Mesodermal cell (in vitro differentiated cells): ENCODE results near the gene ST7L.
A peak's percentile ranks its signal among the peaks of the same experiment; 100 is the strongest.
"Not testable (repeated sequence)": the region's sequence is repeated elsewhere in the genome, so short reads cannot be mapped to it uniquely, and the experiment has no call there.

Source experiments
- H3K27ac ChIP-seq: 2 replicates; pipeline ENCODE4 v1.7.0; 2013; ENCODE audit warnings: mild to moderate bottlenecking, low read depth, low read length, moderate library complexity; ENCODE audit not compliant: severe bottlenecking
- H3K36me3 ChIP-seq: 2 replicates; pipeline ENCODE4 v1.7.1; 2013; ENCODE audit warnings: mild to moderate bottlenecking, low read length, moderate library complexity; ENCODE audit not compliant: control insufficient read depth, insufficient read depth
- H3K4me1 ChIP-seq: one replicate; pipeline ENCODE4 v1.7.1; 2013; ENCODE audit warnings: mild to moderate bottlenecking, low read length; ENCODE audit not compliant: insufficient read depth, control insufficient read depth, poor library complexity, severe bottlenecking
- H3K4me3 ChIP-seq: 2 replicates; pipeline ENCODE4 v1.7.0; 2013; ENCODE audit warnings: low read length, control low read depth, mild to moderate bottlenecking; ENCODE audit not compliant: insufficient read depth, poor library complexity, severe bottlenecking; ENCODE audit errors: extremely low read depth
- H3K9me3 ChIP-seq: 2 replicates; pipeline ENCODE4 v1.7.1; 2013; ENCODE audit warnings: mild to moderate bottlenecking, low read length, moderate library complexity; ENCODE audit not compliant: control insufficient read depth
- WGBS, 2 experiments: methylation state at CpG; one replicate each; pipeline ENCODE4 v1.1.5; 2013; ENCODE audit warnings: missing lambda C conversion rate in 2 of 2; ENCODE audit not compliant: insufficient coverage in 2 of 2; 5-methylcytosine and 5-hydroxymethylcytosine counted together

The ST7L gene

GRCh38 chr1:112636056-112636455 lies 17.1 kb upstream of the ST7L start:
- Histone ChIP-seq H3K27ac (no peak overlapping the region), H3K36me3 (peaks cover 22% of the 10 kb centered on the region), H3K4me1 (peaks cover 8% of the 10 kb centered on the region), H3K9me3 (peaks cover 3% of the 10 kb centered on the region), H3K4me3 (no peak overlapping the region)
- WGBS, 2 experiments: 100% methylated on average over 1 of the region's 2 CpGs; no CpG with 5 or more reads in 1 of the 2 experiments

DNA sequence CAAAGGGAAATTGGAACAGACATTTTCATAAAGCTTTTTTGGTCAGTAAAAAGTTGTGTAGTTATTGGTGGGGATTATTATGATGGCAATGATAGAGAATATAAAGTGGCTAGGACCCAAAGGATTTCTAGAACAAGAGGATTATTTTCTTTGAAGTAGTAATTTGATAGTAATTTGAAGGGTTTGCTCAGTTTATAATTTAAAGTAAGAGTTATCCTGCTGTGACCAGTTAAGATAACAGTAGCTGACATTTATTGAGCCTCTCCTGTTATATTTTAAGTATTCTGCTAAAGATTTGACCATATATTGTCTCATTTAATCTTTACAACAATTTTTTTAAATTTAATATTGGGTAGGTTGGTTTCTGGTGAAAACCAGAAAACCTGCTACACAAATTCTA lies 15.4 kb upstream of the ST7L start:
- no peak overlapping the region for H3K27ac ChIP-seq
- peaks cover 8% of the 10 kb centered on the region for H3K4me1 ChIP-seq
- H3K36me3 ChIP-seq: peaks cover 35% of the 10 kb centered on the region
- no peak overlapping the region for H3K4me3 ChIP-seq
- H3K9me3 ChIP-seq: peaks cover 2% of the 10 kb centered on the region

DNA sequence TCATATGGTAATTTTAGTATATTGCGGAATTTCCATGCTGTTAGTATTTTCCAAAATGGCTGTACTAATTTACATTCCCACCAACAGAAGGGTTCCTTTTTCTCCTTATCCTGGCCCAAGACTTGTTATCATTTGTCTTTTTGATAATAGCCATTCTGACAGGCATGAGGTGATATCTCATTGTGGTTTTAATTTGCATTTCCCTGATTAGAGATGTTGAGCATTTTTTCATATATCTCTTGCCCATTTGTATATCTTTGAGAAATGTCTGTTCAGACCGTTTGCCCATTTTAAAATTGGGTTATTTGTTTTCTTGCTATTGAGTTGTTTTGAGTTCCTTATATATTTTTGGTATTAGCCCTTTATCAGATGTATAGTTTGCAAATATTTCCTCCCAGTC lies 14.7 kb upstream of the ST7L start:
- H3K27ac ChIP-seq: no peak overlapping the region
- H3K4me1 ChIP-seq: peaks cover 8% of the 10 kb centered on the region
- WGBS, 2 experiments: no CpG with 5 or more reads among the region's 2 CpGs
- no peaks in the 10 kb centered on the region for H3K9me3 ChIP-seq
- no peak overlapping the region for H3K4me3 ChIP-seq
- H3K36me3 ChIP-seq: peaks cover 40% of the 10 kb centered on the region

DNA sequence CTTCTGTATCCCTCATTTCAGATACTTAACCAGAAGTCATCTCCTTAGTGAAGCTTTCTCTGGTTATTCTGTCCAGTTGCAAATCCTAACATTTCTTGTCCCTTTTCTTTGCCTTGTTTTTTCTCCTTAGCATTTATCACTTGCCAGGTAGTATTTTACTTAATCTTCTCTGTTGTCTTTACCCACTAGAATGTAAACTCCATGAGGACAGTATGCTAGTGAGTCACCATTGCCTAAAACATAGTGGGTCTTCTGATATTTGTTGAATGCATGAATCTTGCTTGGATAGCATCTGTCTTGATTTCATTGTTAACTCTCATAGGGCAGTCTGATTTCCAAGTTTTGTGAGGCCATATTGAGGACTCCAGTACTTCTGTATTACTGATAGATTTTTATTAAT lies 10.3 kb upstream of the ST7L start:
- H3K27ac ChIP-seq: no peak overlapping the region
- H3K4me3 ChIP-seq: no peak overlapping the region
- H3K36me3 ChIP-seq: peaks cover 63% of the 10 kb centered on the region
- no peaks in the 10 kb centered on the region for H3K4me1 ChIP-seq
- no peaks in the 10 kb centered on the region for H3K9me3 ChIP-seq

GRCh38 chr1:112628516-112628915 lies 9.6 kb upstream of the ST7L start:
- no peak overlapping the region for H3K4me3 ChIP-seq
- no peaks in the 10 kb centered on the region for H3K9me3 ChIP-seq
- no peaks in the 10 kb centered on the region for H3K4me1 ChIP-seq
- H3K27ac ChIP-seq: no peak overlapping the region
- WGBS, 2 experiments: 100% methylated on average over 1 of the region's 2 CpGs
- H3K36me3 ChIP-seq: peaks cover 66% of the 10 kb centered on the region

DNA sequence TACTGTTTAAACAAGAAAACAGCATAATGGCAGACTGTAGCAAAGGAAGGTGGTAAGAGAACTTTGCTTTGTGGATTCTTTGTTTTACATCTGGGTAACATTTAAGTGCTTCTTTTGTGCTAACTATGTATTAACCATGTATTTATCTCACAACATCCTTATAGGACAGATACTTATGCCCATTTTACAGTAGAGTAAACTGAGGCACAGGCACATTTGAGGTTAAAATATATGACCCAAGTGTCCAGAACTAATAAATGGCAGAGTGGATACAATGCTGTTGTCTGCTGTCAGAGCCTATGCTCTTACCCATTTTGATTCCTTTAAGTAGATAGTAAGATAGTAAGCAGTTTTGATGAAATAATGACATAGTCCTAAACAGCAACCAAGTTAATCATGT lies 7.9 kb upstream of the ST7L start:
- Histone ChIP-seq H3K9me3 (no peaks in the 10 kb centered on the region), H3K27ac (no peak overlapping the region), H3K4me3 (no peak overlapping the region), H3K36me3 (peaks cover 60% of the 10 kb centered on the region), H3K4me1 (no peaks in the 10 kb centered on the region)

GRCh38 chr1:112626193-112626592 lies 7.3 kb upstream of the ST7L start:
- 98 to 100% methylated on average over 2 to 5 of the region's 5 CpGs for WGBS, 2 experiments
- Histone ChIP-seq H3K27ac (no peak overlapping the region), H3K36me3 (peaks cover 60% of the 10 kb centered on the region), H3K9me3 (no peaks in the 10 kb centered on the region), H3K4me3 (no peak overlapping the region), H3K4me1 (peaks cover 3% of the 10 kb centered on the region)

- H3K9me3 ChIP-seq: no peaks in the 10 kb centered on the region
- H3K4me1 ChIP-seq: peaks cover 3% of the 10 kb centered on the region
- no peak overlapping the region for H3K27ac ChIP-seq
- WGBS, 2 experiments: 86 to 100% methylated on average over 1 to 2 of the region's 2 CpGs
- H3K4me3 ChIP-seq: no peak overlapping the region
- peaks cover 55% of the 10 kb centered on the region for H3K36me3 ChIP-seq
Measured at GRCh38 chr1:112625696-112626095, 6.8 kb upstream of the ST7L start.

DNA sequence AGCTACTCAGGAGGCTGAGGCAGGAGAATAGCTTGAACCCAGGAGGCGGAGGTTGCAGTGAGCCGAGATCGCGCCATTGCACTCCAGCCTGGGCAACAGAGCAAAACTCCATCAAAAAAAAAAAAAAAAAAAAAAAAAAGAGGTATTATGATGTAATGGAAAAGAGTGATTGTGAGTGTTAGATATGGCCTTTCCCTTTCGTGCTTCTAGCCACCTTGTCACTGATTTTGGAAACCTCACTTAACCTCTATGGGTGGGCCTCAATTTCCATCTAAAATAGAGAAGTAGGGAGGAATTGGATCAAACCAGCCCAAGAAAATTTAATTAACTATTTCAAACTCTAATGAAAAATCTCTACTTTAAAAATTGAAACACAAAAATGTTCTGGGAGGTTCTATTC lies 5.6 kb upstream of the ST7L start:
- H3K36me3 ChIP-seq: peaks cover 44% of the 10 kb centered on the region
- not testable (repeated sequence) for H3K4me3 ChIP-seq, H3K4me1 ChIP-seq, H3K27ac ChIP-seq, H3K9me3 ChIP-seq
- no CpG with 5 or more reads among the region's 5 CpGs for WGBS, 2 experiments

- WGBS, 2 experiments: 0 to 2% methylated on average over 4 of the region's 6 CpGs
- H3K27ac ChIP-seq: peak overlapping the region; percentile 98
- no peaks in the 10 kb centered on the region for H3K9me3 ChIP-seq
- H3K4me3 ChIP-seq: peak overlapping the region; percentile 100
- peaks cover 6% of the 10 kb centered on the region for H3K4me1 ChIP-seq
- H3K36me3 ChIP-seq: peaks cover 26% of the 10 kb centered on the region
Measured at GRCh38 chr1:112620377-112620695, 1.4 kb upstream of the ST7L start.

GRCh38 chr1:112619518-112620376 lies 806 bp upstream of the ST7L start, which contains the start of gene CAPZA1:
Gene CAPZA1, plus strand, starts transcription at chr1:112619832. Its CDS starts 13 bp downstream, at chr1:112619845.
- WGBS, 2 experiments: 0% methylated on average over 32 to 36 of the region's 50 CpGs
- H3K36me3 ChIP-seq: peaks cover 24% of the 10 kb centered on the region
- peak within 1 kb of the TSS; percentile 100 for H3K4me3 ChIP-seq
- H3K9me3 ChIP-seq: no peaks in the 10 kb centered on the region
- H3K4me1 ChIP-seq: peaks cover 6% of the 10 kb centered on the region
- peak within 1 kb of the TSS; percentile 98 for H3K27ac ChIP-seq
